DMS153 treated with DMSO at 0.1 percent for 48 hours (cell line): ENCODE results near the gene COPE.

Experiments used
- DNase-seq: peaks from one replicate; lab custom pipeline; 2025; ENCODE audit not compliant: unreplicated experiment; lab: John Stamatoyannopoulos, UW

COPE gene

GRCh38 chr19:18895038-18895823 lies 24.0 kb downstream of the COPE start:
- DNase-seq, result no peak

GRCh38 chr19:18894254-18895037 lies 24.7 kb downstream of the COPE start:
- DNase-seq, result no peak

- no peak for DNase-seq
Observed at GRCh38 chr19:18893587-18894253, 25.5 kb downstream of the COPE start.

GRCh38 chr19:18889949-18890745 lies 29.0 kb downstream of the COPE start:
- DNase-seq, result no peak

GRCh38 chr19:18886972-18887371 lies 32.2 kb downstream of the COPE start:
- DNase-seq, result no peak

GRCh38 chr19:18883526-18884304 lies 35.5 kb downstream of the COPE start:
- no peak for DNase-seq

- no peak for DNase-seq
Observed at GRCh38 chr19:18881491-18881890, 37.7 kb downstream of the COPE start.

GRCh38 chr19:18879579-18880373 lies 39.4 kb downstream of the COPE start:
- DNase-seq, result peak; percentile 44

GRCh38 chr19:18878858-18879578 lies 40.2 kb downstream of the COPE start:
- peak; percentile 5 for DNase-seq

GRCh38 chr19:18878058-18878797 lies 41.0 kb downstream of the COPE start:
- DNase-seq, result no peak

- DNase-seq, result no peak
Observed at GRCh38 chr19:18876865-18877264, 42.3 kb downstream of the COPE start.

GRCh38 chr19:18875726-18876125 lies 43.5 kb downstream of the COPE start:
- DNase-seq, result no peak

- DNase-seq, result no peak
Observed at GRCh38 chr19:18871543-18871942, 47.6 kb downstream of the COPE start.

- no peak for DNase-seq
Observed at GRCh38 chr19:18870531-18871172, 48.5 kb downstream of the COPE start.

- DNase-seq, result no peak
Observed at GRCh38 chr19:18869781-18870530, 49.2 kb downstream of the COPE start.

GRCh38 chr19:18869023-18869618 lies 50.1 kb downstream of the COPE start:
- no peak for DNase-seq
